ENCODE measurements around the gene EFCAB12. TPM values are rescaled to one million over a fixed set of nuclear protein-coding genes. Genes with fewer than 3 reads are reported as not detected.

The EFCAB12 gene
- total and polyA plus RNA-seq, 2 of the 8 experiments (the other 6 are each of a cell fraction or from before 2014, with no cell fraction given), result 0.60 to 0.99 TPM

DNA sequence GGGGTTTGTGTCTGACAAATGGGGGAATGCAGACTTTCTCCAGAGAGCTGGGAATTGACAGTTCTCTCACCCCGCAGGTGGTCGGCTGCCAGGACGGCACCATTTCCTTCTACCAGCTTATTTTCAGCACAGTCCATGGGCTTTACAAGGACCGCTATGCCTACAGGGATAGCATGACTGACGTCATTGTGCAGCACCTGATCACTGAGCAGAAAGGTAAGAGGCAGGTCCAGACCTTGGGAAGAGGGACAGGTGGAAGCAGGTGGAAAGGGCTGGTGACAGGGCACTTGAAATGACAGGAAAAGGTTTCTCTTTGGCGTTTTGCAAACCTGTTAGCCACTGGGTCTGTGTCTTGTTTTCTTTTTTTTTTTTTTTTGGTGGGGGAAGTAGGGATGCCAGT, 48.1 kb upstream of the EFCAB12 start (continued):
- TF ChIP-seq CHD7 (IDR thresholded peaks at IDR 0.05; ENCODE audit: insufficient replicate concordance, low read length) (no peak), CHD1 (IDR thresholded peaks at IDR 0.05; ENCODE audit: low read depth, low read length) (no peak), RXRA (IDR thresholded peaks at IDR 0.05; ENCODE audit: insufficient read depth, low read depth, low read length) (no peak), BACH1 (IDR thresholded peaks at IDR 0.05; ENCODE audit: low read length) (no peak)

All from H1 (cell line).